Mucosa of stomach (tissue), 1 donor: ENCODE results near the gene ZBTB21.

ENCODE experiments used
- H3K27me3 ChIP-seq: one replicate; pipeline ENCODE4 v1.7.0; 2013; ENCODE audit warnings: mild to moderate bottlenecking, low read length; ENCODE audit not compliant: control insufficient read depth, insufficient read depth
- H3K36me3 ChIP-seq: one replicate; pipeline ENCODE4 v1.7.0; 2013; ENCODE audit warnings: low read length; ENCODE audit not compliant: control insufficient read depth, insufficient read depth
- H3K4me1 ChIP-seq: one replicate; pipeline ENCODE4 v1.7.0; 2013; ENCODE audit warnings: mild to moderate bottlenecking, low read length; ENCODE audit not compliant: control insufficient read depth, insufficient read depth
- H3K4me3 ChIP-seq: one replicate; pipeline ENCODE4 v1.7.0; 2013; ENCODE audit warnings: low read length
- H3K9ac ChIP-seq: one replicate; pipeline ENCODE4 v1.7.0; 2013; ENCODE audit warnings: mild to moderate bottlenecking, low read length, moderate library complexity
- H3K9me3 ChIP-seq: one replicate; pipeline ENCODE4 v1.7.0; 2013; ENCODE audit warnings: mild to moderate bottlenecking, low read length, moderate library complexity; ENCODE audit not compliant: control insufficient read depth
- donor health status: Pancreatic carcinoma.

The ZBTB21 gene

DNA sequence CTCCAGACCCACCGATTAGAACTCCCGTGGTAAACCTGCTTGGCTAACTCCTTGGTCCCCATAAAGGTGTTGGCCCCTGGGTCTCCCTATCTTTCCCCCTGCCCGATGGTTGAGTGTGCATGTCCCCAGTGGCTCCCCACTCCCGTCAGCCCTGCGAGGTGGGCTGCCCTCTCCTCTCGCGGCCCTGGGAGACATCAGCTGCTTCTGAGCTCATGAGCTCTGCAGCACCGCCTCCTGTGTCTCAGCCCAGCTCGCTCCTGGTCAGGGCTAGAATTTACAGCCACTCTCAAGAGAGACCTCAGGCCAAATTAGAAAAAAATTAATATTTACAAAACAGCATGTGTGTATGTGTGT lies 15.9 kb upstream of the ZBTB21 start:
- Histone ChIP-seq H3K4me1 (peaks cover 22% of the 10 kb centered on the region), H3K4me3 (no peak overlapping the region), H3K9me3 (no peaks in the 10 kb centered on the region), H3K27me3 (peaks cover 4% of the 10 kb centered on the region), H3K36me3 (no peaks in the 10 kb centered on the region), H3K9ac (no peak overlapping the region)

DNA sequence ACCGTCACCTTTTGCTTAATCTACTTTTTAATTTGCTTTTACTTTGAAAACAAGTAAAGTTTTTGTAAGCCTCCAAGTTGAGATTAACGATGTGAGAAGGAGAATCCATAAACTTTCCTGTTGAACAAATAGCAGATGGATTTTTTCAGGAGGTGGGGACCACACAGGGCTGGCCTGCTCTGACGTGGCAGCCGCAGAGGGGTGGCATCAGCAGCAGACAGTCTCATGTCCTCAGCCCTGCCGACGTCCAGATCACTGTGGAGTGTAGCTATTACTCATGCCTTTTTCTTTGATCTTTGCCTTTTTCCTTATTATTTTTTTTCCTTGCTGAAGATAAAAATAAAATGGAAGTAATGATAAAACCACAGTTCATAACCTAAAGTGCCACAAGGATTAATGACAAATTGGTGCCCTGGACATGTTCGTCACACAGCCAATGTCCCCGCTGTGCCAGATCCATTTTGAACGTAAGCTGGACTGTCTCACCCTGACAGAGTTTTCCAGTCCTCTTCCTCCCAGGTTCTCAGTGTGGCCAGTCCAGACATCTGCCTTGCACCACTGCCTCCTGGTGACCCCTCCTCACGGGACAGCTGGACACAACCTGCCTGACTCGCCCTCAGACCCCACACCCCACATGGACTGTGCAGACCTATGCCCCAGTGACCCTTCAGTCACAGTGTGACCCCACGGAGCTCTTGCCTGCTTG lies 15.4 kb upstream of the ZBTB21 start:
- Histone ChIP-seq H3K9ac (no peak overlapping the region), H3K36me3 (no peaks in the 10 kb centered on the region), H3K27me3 (peaks cover 4% of the 10 kb centered on the region), H3K9me3 (no peaks in the 10 kb centered on the region), H3K4me1 (peaks cover 22% of the 10 kb centered on the region), H3K4me3 (no peak overlapping the region)

DNA sequence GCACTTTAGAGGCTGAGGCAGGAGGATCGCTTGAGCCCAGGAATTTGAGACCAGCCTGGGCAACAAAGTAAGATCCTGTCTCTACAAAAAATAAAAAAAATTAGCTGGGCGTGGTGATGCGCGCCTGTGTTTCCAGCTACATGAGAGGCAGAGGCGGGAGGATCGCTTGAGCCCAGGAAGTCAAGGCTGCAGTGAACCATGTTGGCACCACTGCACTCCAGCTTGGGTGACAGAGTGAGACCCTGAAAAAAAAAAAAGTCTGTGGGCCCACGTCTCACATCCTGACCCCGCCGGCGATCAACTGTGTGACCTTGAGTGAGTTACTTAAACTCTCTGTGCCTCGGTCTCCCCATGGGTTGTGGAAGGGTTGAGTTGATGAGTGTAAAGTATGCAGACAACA lies 12.7 kb upstream of the ZBTB21 start:
- H3K36me3 ChIP-seq: no peaks in the 10 kb centered on the region
- no peaks in the 10 kb centered on the region for H3K9me3 ChIP-seq
- no peak overlapping the region for H3K9ac ChIP-seq
- H3K4me3 ChIP-seq: no peak overlapping the region
- H3K27me3 ChIP-seq: peaks cover 4% of the 10 kb centered on the region
- H3K4me1 ChIP-seq: peaks cover 9% of the 10 kb centered on the region

DNA sequence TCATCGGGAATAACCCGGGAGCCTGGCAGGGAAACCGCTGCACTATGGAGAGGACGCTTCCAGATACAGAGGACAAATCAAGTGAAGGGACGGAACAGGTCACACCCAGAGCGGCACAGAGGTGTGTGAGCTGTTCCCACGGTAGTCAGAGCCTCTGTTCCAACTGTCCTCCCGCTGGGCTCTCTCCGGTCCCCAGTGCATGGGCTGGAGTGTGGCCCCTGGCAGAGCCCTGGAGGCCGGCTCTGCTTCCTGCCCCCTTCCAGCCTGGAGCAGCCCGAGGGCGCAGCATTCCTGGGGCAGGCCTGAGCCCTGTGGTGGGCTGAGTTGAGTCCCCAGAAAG lies 11.9 kb upstream of the ZBTB21 start:
- H3K9ac ChIP-seq: no peak overlapping the region
- no peaks in the 10 kb centered on the region for H3K9me3 ChIP-seq
- H3K27me3 ChIP-seq: peaks cover 4% of the 10 kb centered on the region
- peaks cover 9% of the 10 kb centered on the region for H3K4me1 ChIP-seq
- no peaks in the 10 kb centered on the region for H3K36me3 ChIP-seq
- H3K4me3 ChIP-seq: no peak overlapping the region

DNA sequence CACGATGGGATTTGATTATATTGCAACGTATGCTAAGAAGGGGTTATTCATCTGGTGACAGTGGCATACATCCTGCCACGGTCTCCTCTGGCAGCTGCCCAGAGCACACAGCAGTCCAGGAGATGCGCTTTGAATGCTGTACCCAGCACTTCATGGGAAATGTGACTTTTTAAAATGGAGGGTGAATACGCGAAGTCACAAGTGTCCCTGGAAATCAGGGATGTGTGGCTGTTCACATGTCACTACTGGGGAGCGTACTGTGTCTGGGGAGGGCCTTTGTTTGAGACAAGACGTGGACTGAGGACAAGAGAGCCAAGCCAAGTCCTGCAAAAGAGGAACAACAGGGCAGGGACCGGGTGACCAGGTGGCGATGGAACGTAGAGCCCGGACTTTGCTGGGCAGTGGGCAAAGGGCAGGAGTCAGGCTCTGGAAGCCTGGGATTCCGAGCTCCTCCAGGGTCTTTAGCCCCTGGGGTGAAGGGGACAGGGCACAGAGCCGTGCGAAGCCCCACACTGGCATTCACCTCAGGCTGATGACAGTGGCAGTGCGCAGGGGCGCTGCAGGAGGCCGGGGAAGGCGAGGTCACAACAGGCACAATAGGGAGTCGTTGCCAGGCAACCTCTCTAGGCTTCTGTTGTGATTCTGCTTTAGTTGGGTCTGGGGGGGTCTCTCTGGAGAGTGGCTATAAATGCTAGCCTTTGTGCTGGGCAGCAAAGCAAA lies 11.4 kb upstream of the ZBTB21 start:
- Histone ChIP-seq H3K4me3 (no peak overlapping the region), H3K4me1 (peaks cover 9% of the 10 kb centered on the region), H3K27me3 (no peaks in the 10 kb centered on the region), H3K9ac (no peak overlapping the region), H3K36me3 (no peaks in the 10 kb centered on the region), H3K9me3 (no peaks in the 10 kb centered on the region)

DNA sequence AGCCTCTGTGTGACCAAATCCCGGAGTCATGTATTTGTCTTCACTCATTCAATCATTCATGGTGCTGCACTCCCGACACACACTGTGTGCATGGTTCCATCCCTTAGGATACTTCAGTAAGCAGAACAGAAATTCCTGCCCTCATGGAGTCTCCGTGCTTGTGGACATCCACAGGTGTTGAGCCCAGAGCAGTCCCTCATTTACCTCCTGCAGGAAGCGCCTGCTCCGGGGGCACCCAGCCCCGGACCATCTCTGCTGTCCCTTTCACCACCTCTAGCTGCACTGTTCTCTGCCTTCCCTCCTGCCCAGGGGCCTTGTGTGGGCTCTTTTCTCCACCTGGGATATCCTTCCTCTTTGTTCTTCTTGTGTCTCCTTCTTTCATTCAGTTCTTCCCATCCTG lies 9.5 kb upstream of the ZBTB21 start:
- Histone ChIP-seq H3K27me3 (no peaks in the 10 kb centered on the region), H3K36me3 (no peaks in the 10 kb centered on the region), H3K4me1 (no peaks in the 10 kb centered on the region), H3K9ac (no peak overlapping the region), H3K4me3 (no peak overlapping the region), H3K9me3 (no peaks in the 10 kb centered on the region)

DNA sequence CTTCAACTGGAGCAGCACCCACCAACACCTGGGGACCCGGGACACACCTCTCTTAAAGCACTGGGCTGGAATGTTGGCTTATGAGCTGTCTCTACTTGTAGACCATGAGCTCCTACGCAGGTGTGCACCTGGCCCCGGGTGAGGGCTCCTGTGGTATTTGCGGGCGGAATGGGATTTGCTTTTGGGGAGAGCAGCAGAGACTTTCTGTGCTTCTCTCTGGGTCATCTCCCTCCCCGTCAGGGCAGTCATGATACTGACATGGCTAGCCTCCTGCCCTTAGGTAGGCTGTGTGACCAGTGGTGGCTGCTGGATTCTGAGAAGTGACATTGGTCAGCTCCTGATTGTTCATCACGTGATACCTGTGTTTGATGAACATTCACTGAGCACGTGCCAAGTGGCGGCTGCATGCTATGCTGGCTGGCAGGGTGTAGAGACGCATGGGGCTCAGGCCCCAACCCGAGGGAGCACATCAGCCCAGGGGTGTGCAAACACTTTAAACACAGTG lies 9.0 kb upstream of the ZBTB21 start:
- no peaks in the 10 kb centered on the region for H3K9me3 ChIP-seq
- H3K9ac ChIP-seq: no peak overlapping the region
- no peak overlapping the region for H3K4me3 ChIP-seq
- no peaks in the 10 kb centered on the region for H3K27me3 ChIP-seq
- H3K36me3 ChIP-seq: no peaks in the 10 kb centered on the region
- no peaks in the 10 kb centered on the region for H3K4me1 ChIP-seq

DNA sequence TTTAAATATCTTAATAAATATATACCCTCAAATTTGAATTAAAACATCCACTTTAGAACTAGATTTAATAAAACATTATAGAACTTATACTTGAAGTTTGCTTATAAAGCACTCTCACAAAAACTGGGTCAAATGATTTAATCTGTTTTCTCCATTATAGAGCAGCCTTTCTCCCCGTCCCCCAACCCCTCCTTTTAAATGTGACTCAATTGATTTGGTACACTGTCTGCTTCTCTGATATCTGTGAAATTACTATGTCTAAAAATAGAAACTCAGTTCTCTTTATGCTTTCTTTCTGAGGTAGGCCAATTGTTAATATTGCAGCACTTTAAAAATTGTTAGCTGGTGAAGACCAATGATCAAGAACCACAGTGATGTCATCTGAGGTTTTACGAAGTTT lies 6.9 kb upstream of the ZBTB21 start:
- no peaks in the 10 kb centered on the region for H3K27me3 ChIP-seq
- H3K9me3 ChIP-seq: no peaks in the 10 kb centered on the region
- H3K36me3 ChIP-seq: no peaks in the 10 kb centered on the region
- no peak overlapping the region for H3K4me3 ChIP-seq
- H3K4me1 ChIP-seq: no peaks in the 10 kb centered on the region
- H3K9ac ChIP-seq: no peak overlapping the region

DNA sequence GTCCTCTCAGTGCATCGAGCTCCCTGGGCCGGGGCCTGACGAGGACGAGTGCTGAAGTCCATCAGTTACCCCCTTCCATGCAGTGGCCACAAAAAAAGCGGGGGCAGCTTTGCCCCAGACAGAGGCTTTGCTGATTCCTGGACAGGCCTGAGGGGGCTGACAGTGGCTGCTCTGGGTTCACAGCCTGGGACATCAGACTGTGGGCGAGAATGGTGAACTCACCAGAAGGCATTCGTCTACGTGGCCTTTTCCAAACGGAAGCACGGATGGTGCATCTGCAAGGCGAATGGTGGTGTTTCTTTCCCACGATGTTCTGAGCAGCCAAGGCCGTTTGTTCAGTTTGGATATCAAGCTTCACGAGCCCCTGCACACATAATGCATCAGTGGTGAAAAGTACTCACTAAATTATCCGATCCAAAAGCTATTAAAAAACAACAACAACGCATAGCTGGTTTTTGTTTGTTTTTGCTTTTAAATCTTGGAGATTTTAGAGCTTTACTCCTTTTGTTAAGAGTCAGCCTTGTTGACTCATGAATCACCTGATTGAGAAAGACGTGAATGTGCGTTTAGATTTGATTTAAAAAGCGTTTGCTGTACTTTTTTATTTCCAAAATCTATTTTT lies 6.3 kb upstream of the ZBTB21 start:
- Histone ChIP-seq H3K9me3 (no peaks in the 10 kb centered on the region), H3K36me3 (no peaks in the 10 kb centered on the region), H3K27me3 (no peaks in the 10 kb centered on the region), H3K4me3 (no peak overlapping the region), H3K9ac (no peak overlapping the region), H3K4me1 (no peaks in the 10 kb centered on the region)

DNA sequence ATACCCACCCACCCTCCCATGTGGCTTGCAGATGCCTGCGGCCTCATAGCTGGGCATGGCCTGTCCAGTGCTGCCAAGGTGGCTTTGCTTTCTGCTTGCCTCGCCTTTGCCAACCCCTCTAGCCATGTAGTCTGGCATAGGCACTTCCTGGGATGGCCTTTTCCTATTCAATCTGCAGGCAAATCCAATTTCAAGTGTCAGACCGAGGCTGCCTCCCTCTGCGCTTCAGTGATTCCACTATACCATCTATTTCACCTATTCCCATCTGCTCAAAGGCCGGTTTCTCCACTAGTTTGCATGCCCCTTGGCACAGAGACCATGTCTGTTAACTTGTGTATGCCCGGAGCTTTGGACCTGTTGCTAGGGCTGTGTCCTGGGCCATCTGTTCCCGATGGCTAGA lies 3.8 kb upstream of the ZBTB21 start:
- Histone ChIP-seq H3K9ac (no peak overlapping the region), H3K4me3 (no peak overlapping the region), H3K9me3 (no peaks in the 10 kb centered on the region), H3K27me3 (no peaks in the 10 kb centered on the region), H3K36me3 (no peaks in the 10 kb centered on the region), H3K4me1 (no peaks in the 10 kb centered on the region)

DNA sequence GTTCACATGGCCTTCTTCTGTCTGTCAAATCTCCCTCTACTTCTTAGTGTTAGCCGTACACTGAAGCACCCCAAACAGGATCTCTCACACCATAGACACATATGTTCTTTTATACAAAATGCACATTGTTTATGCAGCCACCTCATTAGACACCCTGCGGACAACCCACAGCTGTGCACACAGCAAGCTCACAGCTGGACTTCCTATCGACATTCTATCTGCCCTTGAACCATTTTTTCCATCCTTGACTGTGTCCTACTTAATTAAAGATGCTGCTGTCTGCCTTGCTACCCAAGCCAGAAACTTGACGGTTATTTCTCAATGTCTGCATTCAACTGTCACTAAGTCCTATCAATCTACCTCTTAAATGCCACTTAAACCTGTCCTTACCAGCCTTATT lies 3.2 kb upstream of the ZBTB21 start:
- Histone ChIP-seq H3K4me1 (no peaks in the 10 kb centered on the region), H3K27me3 (no peaks in the 10 kb centered on the region), H3K9me3 (no peaks in the 10 kb centered on the region), H3K36me3 (no peaks in the 10 kb centered on the region), H3K9ac (no peak overlapping the region), H3K4me3 (no peak overlapping the region)

DNA sequence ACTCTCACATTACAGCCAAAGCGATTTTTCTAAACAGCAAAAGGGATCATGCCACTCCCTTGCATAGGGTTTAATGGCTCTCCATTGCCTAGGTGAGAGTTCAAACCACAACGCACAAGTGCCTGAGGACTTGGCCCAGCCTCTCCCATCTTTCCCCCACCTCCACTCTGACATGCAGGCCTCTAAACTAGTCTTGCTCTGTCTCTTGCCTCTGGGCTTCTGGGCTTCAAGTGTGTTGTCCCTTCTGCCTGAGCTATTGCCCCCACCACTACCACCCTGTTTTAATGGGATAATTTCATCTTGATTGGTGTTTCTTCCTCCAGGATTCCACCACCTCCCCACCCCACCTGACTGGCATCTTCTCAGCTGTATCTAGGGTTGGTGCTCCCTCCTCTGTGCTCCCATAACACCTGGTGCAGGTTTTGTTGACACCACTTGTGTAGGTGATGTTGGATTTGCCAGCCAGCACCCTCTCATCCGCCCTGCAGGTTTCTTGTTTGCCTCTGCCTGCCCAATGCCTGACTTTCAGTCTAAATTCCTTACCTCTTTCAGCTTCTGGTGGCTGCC lies 2.7 kb upstream of the ZBTB21 start:
- no peaks in the 10 kb centered on the region for H3K27me3 ChIP-seq
- H3K9me3 ChIP-seq: no peaks in the 10 kb centered on the region
- H3K4me3 ChIP-seq: no peak overlapping the region
- H3K36me3 ChIP-seq: no peaks in the 10 kb centered on the region
- no peak overlapping the region for H3K9ac ChIP-seq
- no peaks in the 10 kb centered on the region for H3K4me1 ChIP-seq
